Right lobe of liver (tissue), 6 donors: Measurements from ENCODE around the gene PSMD1. TPM values are rescaled to one million over a fixed set of nuclear protein-coding genes. Genes with fewer than 3 reads are reported as not detected.

ENCODE experiments used
- ATAC-seq, 4 donors: fragments of 200-7000 bp; cut with Tn5 transposase; one replicate each; pipeline ENCODE4 v1.9.1; 2020; ENCODE audit warnings: mild to moderate bottlenecking in 4 of 4, moderate library complexity in 4 of 4
- DNase-seq, 3 donors: peaks; one replicate each; pipeline ENCODE4 v3.0.0-alpha.2; 2020
- H3K27ac ChIP-seq, 3 donors: fragments of 200-600 bp; one replicate each; pipeline ENCODE4 v1.8.0; 2022
- H3K27me3 ChIP-seq, 2 donors: fragments of 200-600 bp; one replicate each; pipeline ENCODE4 v1.8.0; 2022
- H3K36me3 ChIP-seq, 4 donors: fragments of 200-600 bp; sonication (generic) in 1 of 4; one replicate each; pipeline versions ENCODE4 v1.5.1 to v1.8.0; 2017 to 2022; ENCODE audit warnings: control low read depth in 1 of 4
- H3K4me1 ChIP-seq, 4 donors: fragments of 200-600 bp; sonication (generic) in 1 of 4; one replicate each; pipeline versions ENCODE4 v1.5.1 to v1.8.0; 2017 to 2022; ENCODE audit warnings: control low read depth in 1 of 4
- H3K4me3 ChIP-seq, 3 donors: fragments of 200-600 bp; one replicate each; pipeline ENCODE4 v1.8.0; 2022
- H3K9me3 ChIP-seq, 4 donors: fragments of 200-600 bp; sonication (generic) in 1 of 4; one replicate each; pipeline versions ENCODE4 v1.5.1 to v1.8.0; 2017 to 2022; ENCODE audit warnings: control low read depth in 1 of 4
- CTCF ChIP-seq, 4 donors: fragments of 200-600 bp in 3 of 4; fragments of 450-650 bp in 1 of 4; IDR thresholded peaks; one replicate each; pipeline versions ENCODE4 v1.5.1 to v1.8.0; 2016 to 2022; ENCODE audit warnings: antibody characterized with exemption in 4 of 4, mild to moderate bottlenecking in 2 of 4
- POLR2A ChIP-seq: fragments of 450-650 bp; IDR thresholded peaks from one replicate; pipeline ENCODE4 v1.6.1; 2017; ENCODE audit warnings: antibody characterized with exemption, mild to moderate bottlenecking
- WGBS: methylation state at CpG from one replicate; pipeline ENCODE4 v1.1.6; 2018; ENCODE audit warnings: low coverage, low lambda C conversion rate; ENCODE audit not compliant: insufficient coverage; ENCODE audit errors: missing lambda C conversion rate; 5-methylcytosine and 5-hydroxymethylcytosine counted together
- intact Hi-C, 2 donors: fragments of 100-400 bp; cut with DNase I; formaldehyde crosslinking; loops; one replicate each; pipeline versions ENCODE4 v1.11.2 to v1.14.1; 2022
- total RNA-seq, 6 experiments: library from RNA; depleted of rRNA in 2 of 6; stranded (reverse); fragments of >200 nt in 2 of 6; fragmentation: NEBNext Ultra II Directional in 3 of 6; extraction: Animal tissue kit (Norgen Biotek cat#: 25700) in 3 of 6; gene quantifications; one replicate each; pipeline versions ENCODE4 v1.1.0 to v1.2.4, GENCODE V29; 2016 to 2023
- donor health status: DM: no; HTN: yes; CAD: no.
- donor health status: DM: no; HTN: no; CAD: no.
- donor health status: DM: no; HTN: no; CAD: no.
- donor health status: DM: no; HTN: yes; CAD: no.
- donor health status: DM: no; HTN: yes; CAD: no.

Gene PSMD1
- total RNA-seq, 6 experiments from 2014 or later = 46.4 to 62.3 (median 55.5) TPM

- DNase-seq = peak in 1 of 3 donors; percentile 58
- H3K27ac ChIP-seq = peak within 1 kb of the TSS; percentile 59 to 89 (median 77)
- H3K27me3 ChIP-seq = no peaks in the 10 kb centered on the region
- WGBS = 1% methylated on average over 14 of the region's 61 CpGs
- no peaks in the 10 kb centered on the region for H3K9me3 ChIP-seq
- peak within 1 kb of the TSS; percentile 62 to 91 (median 84) for H3K4me3 ChIP-seq
- peaks cover 0 to 14% (median 4%) of the 10 kb centered on the region in 4 donors for H3K36me3 ChIP-seq
- peak; percentile 9 to 48 (median 29) for ATAC-seq
- peaks cover 0 to 67% (median 22%) of the 10 kb centered on the region in 4 donors for H3K4me1 ChIP-seq
- peak; percentile 73 for TF ChIP-seq POLR2A
- TF ChIP-seq CTCF (IDR thresholded peaks at IDR 0.05) = no peak
- intact Hi-C loops = no loop called here
These were observed 19.4 kb upstream of the PSMD1 start, which contains the start of gene C2orf72 for GRCh38 chr2:231037202-231037730. C2orf72 (plus strand) TSS chr2:231037523; CDS start chr2:231037566, 43 bp downstream.

GRCh38 chr2:231037731-231038482 lies 18.8 kb upstream of the PSMD1 start:
- no peaks in the 10 kb centered on the region for H3K9me3 ChIP-seq
- WGBS = 2% methylated on average over 15 of the region's 104 CpGs
- H3K4me1 ChIP-seq = peaks cover 0 to 64% (median 21%) of the 10 kb centered on the region in 4 donors
- DNase-seq (peak in 1 of 3 donors; percentile 50), ATAC-seq (peak in 3 of 4 donors; percentile 9 to 42 (median 16))
- TF ChIP-seq CTCF (IDR thresholded peaks at IDR 0.05) (peak in 2 of 4 donors; percentile 18 to 37), POLR2A (no peak)
- H3K36me3 ChIP-seq = peaks cover 0 to 20% (median 4%) of the 10 kb centered on the region in 4 donors
- H3K4me3 ChIP-seq = peak overlapping the region; percentile 62 to 91 (median 84)
- intact Hi-C loops = no loop called here
- H3K27me3 ChIP-seq = no peaks in the 10 kb centered on the region
- H3K27ac ChIP-seq = peak overlapping the region; percentile 59 to 89 (median 77)

DNA sequence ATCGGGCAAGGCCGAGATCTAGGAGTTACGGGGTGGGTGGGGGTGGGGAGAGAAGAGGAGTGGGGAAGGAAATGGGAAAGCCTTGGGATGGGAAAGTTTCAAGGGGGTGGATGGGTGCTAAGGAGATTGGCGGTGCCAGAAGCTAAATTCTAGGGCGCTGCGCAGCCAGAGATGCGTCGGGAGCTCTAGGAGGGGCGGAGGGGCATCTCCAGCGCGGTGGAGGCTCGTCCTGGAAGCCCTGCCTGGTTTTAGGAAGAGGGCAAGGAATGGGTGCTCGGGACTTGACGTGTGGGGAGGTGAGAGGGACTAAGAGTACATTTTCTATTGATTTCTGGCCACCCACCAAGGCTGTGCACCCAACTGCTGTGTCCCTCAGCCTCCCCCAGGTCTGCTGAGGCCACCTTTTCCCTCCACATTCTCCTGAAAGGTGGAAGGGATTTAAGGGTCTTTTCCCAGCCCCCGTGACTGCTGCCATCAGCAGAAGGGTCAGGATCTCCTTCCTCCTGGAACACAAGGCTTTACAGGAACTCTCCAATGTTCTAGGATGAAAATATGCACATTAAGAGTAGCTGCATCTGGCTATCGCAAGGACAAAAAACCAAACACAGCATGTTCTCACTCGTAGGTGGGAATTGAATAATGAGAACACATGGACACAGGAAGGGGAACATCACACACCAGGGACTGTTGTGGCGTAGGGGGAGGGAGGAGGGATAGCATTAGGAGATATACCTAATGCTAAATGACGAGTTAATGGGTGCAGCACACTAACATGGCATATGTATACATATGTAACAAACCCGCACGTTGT lies 18.0 kb upstream of the PSMD1 start:
- peak overlapping the region; percentile 62 to 91 (median 84) for H3K4me3 ChIP-seq
- peaks cover 0 to 27% (median 5%) of the 10 kb centered on the region in 4 donors for H3K36me3 ChIP-seq
- peaks cover 0 to 62% (median 17%) of the 10 kb centered on the region in 4 donors for H3K4me1 ChIP-seq
- no peaks in the 10 kb centered on the region for H3K9me3 ChIP-seq
- no peak for TF ChIP-seq CTCF (IDR thresholded peaks at IDR 0.05)
- peak; percentile 58 for TF ChIP-seq POLR2A
- intact Hi-C loops = no loop called here
- ATAC-seq (peak; percentile 8 to 48 (median 30)), DNase-seq (peak in 1 of 3 donors; percentile 76)
- peak overlapping the region; percentile 59 to 89 (median 77) for H3K27ac ChIP-seq
- WGBS = 13% methylated on average over 14 of the region's 21 CpGs
- H3K27me3 ChIP-seq = no peaks in the 10 kb centered on the region

GRCh38 chr2:231039294-231039664 lies 17.4 kb upstream of the PSMD1 start:
- peaks cover 0 to 33% (median 8%) of the 10 kb centered on the region in 4 donors for H3K36me3 ChIP-seq
- intact Hi-C loops = no loop called here
- ATAC-seq (peak in 2 of 4 donors; percentile 5 to 17), DNase-seq (no peak)
- 36% methylated on average over 4 of the region's 6 CpGs for WGBS
- H3K4me3 ChIP-seq = peak overlapping the region; percentile 62 to 91 (median 84)
- TF ChIP-seq POLR2A (no peak), CTCF (IDR thresholded peaks at IDR 0.05) (no peak)
- no peaks in the 10 kb centered on the region for H3K9me3 ChIP-seq
- H3K27me3 ChIP-seq = no peaks in the 10 kb centered on the region
- H3K27ac ChIP-seq = peak overlapping the region in 2 of 3 donors; percentile 46 to 89
- peaks cover 0 to 63% (median 15%) of the 10 kb centered on the region in 4 donors for H3K4me1 ChIP-seq
